CD4-positive, CD25-positive, alpha-beta regulatory T cell (primary cell): ENCODE results near the gene ISM2. TPM values are rescaled to one million over a fixed set of nuclear protein-coding genes. Genes with fewer than 3 reads are reported as not detected.
A peak's percentile ranks its signal among the peaks of the same experiment; 100 is the strongest.
"Not testable (repeated sequence)": the region's sequence is repeated elsewhere in the genome, so short reads cannot be mapped to it uniquely, and the experiment has no call there.

Experiments
- ATAC-seq, 2 donors: fragments of 150-1000 bp; cut with Tn5 transposase; one replicate each; pipeline ENCODE4 v1.10.0; 2021; ENCODE audit warnings: low read depth in 2 of 2, moderate number of reproducible peaks in 2 of 2, moderate library complexity in 1 of 2
- DNase-seq, 3 donors: peaks; one replicate each; pipeline versions ENCODE4 v3.0.0 to v3.0.0-alpha.2; 2012 to 2022; ENCODE audit warnings: mixed read lengths in 1 of 3
- H3K27ac ChIP-seq: one replicate; pipeline ENCODE4 v1.7.0; 2013; ENCODE audit warnings: mild to moderate bottlenecking, low read length; ENCODE audit not compliant: insufficient read depth, poor library complexity, severe bottlenecking
- H3K27me3 ChIP-seq: one replicate; pipeline ENCODE4 v1.7.0; 2013; ENCODE audit warnings: low read length; ENCODE audit not compliant: control insufficient read depth, insufficient read depth
- H3K36me3 ChIP-seq: one replicate; pipeline ENCODE4 v1.7.0; 2013; ENCODE audit warnings: mild to moderate bottlenecking, low read length, moderate library complexity; ENCODE audit not compliant: control insufficient read depth, insufficient read depth
- H3K4me1 ChIP-seq: 2 replicates; pipeline ENCODE4 v1.7.0; 2013; ENCODE audit warnings: mild to moderate bottlenecking, low read length; ENCODE audit not compliant: insufficient read depth, control insufficient read depth, poor library complexity, severe bottlenecking
- H3K4me3 ChIP-seq: one replicate; pipeline ENCODE4 v1.7.0; 2013; ENCODE audit warnings: low read depth, mild to moderate bottlenecking, low read length, moderate library complexity
- H3K9me3 ChIP-seq, 2 experiments: 1 replicate in 1 of 2; 2 replicates in 1 of 2; pipeline ENCODE4 v1.7.0; 2013; ENCODE audit warnings: low read length in 2 of 2, mild to moderate bottlenecking in 1 of 2, moderate library complexity in 1 of 2; ENCODE audit not compliant: control insufficient read depth in 2 of 2
- H3K27ac Mint-ChIP-seq, 3 donors: one replicate each; pipeline ENCODE4 v1.8.0; 2020 to 2022; ENCODE audit warnings: mild to moderate bottlenecking in 3 of 3, mixed read lengths in 3 of 3, moderate library complexity in 2 of 3
- H3K27me3 Mint-ChIP-seq: one replicate; pipeline ENCODE4 v1.8.0; 2022; ENCODE audit warnings: mild to moderate bottlenecking, mixed read lengths
- H3K36me3 Mint-ChIP-seq: one replicate; pipeline ENCODE4 v1.8.0; 2020; ENCODE audit warnings: mixed read lengths
- H3K4me1 Mint-ChIP-seq, 4 donors: one replicate each; pipeline ENCODE4 v1.8.0; 2020 to 2022; ENCODE audit warnings: mixed read lengths in 4 of 4, mild to moderate bottlenecking in 1 of 4
- H3K4me3 Mint-ChIP-seq, 4 donors: one replicate each; pipeline ENCODE4 v1.8.0; 2020 to 2022; ENCODE audit warnings: mild to moderate bottlenecking in 4 of 4, mixed read lengths in 4 of 4, moderate library complexity in 3 of 4
- H3K9me3 Mint-ChIP-seq, 7 donors: one replicate each; pipeline ENCODE4 v1.8.0; 2020 to 2022; ENCODE audit warnings: mixed read lengths in 7 of 7, mild to moderate bottlenecking in 3 of 7, moderate library complexity in 2 of 7
- polyA plus RNA-seq, 4 donors: library from polyadenylated mRNA; unstranded; fragments of 300-500 nt; fragmentation: Illumina TruSeq; gene quantifications; one replicate each; pipeline ENCODE4 v1.2.3, GENCODE V29; 2021
- total RNA-seq: library from RNA; stranded (reverse); gene quantifications from one replicate; pipeline ENCODE4 v1.2.3, GENCODE V29; 2022

ISM2 gene
- total and polyA plus RNA-seq, 5 donors from 2014 or later, result not detected

GRCh38 chr14:77541905-77542304 lies 43.3 kb upstream of the ISM2 start:
- Mint-ChIP-seq H3K27ac (peak overlapping the region in 2 of 3 donors; percentile 23 to 29), H3K4me1 (peaks cover 0 to 7% (median 0%) of the 10 kb centered on the region in 4 donors), H3K9me3 (no peaks in the 10 kb centered on the region), H3K36me3 (peaks cover 12% of the 10 kb centered on the region), H3K27me3 (no peaks in the 10 kb centered on the region), H3K4me3 (no peak overlapping the region)
- H3K36me3 ChIP-seq, result peaks cover 8% of the 10 kb centered on the region
- no peaks in the 10 kb centered on the region for H3K9me3 ChIP-seq
- DNase-seq (no peak), ATAC-seq (no peak)
- no peaks in the 10 kb centered on the region for H3K27me3 ChIP-seq
- peaks cover 2% of the 10 kb centered on the region for H3K4me1 ChIP-seq
- no peak overlapping the region for H3K27ac ChIP-seq
- no peak overlapping the region for H3K4me3 ChIP-seq

- not testable (repeated sequence) for DNase-seq, H3K27me3 ChIP-seq, ATAC-seq, H3K27ac ChIP-seq, H3K36me3 ChIP-seq, H3K4me1 ChIP-seq, H3K27me3 Mint-ChIP-seq, H3K4me3 Mint-ChIP-seq, H3K4me3 ChIP-seq, H3K9me3 ChIP-seq, H3K9me3 Mint-ChIP-seq, H3K4me1 Mint-ChIP-seq
- peaks cover 21% of the 10 kb centered on the region for H3K36me3 Mint-ChIP-seq
- H3K27ac Mint-ChIP-seq, result peak overlapping the region in 2 of 3 donors; percentile 20 to 54
Observed at GRCh38 chr14:77536951-77537350, 38.3 kb upstream of the ISM2 start.

GRCh38 chr14:77531071-77531470 lies 32.5 kb upstream of the ISM2 start:
- H3K27me3 Mint-ChIP-seq, result no peaks in the 10 kb centered on the region

GRCh38 chr14:77529963-77530362 lies 31.3 kb upstream of the ISM2 start:
- Histone ChIP-seq H3K27ac (no peak overlapping the region), H3K4me1 (no peaks in the 10 kb centered on the region), H3K4me3 (no peak overlapping the region), H3K36me3 (peaks cover 8% of the 10 kb centered on the region), H3K9me3 (no peaks in the 10 kb centered on the region), H3K27me3 (no peaks in the 10 kb centered on the region)
- Mint-ChIP-seq H3K9me3 (no peaks in the 10 kb centered on the region), H3K27me3 (no peaks in the 10 kb centered on the region), H3K36me3 (peaks cover 22% of the 10 kb centered on the region), H3K4me1 (peaks cover 0 to 8% (median 3%) of the 10 kb centered on the region in 4 donors), H3K4me3 (no peak overlapping the region), H3K27ac (no peak overlapping the region)
- DNase-seq, result no peak
- no peak for ATAC-seq

More at GRCh38 chr14:77531071-77531470, 32.5 kb upstream of the ISM2 start:
- Histone ChIP-seq H3K27me3 (no peaks in the 10 kb centered on the region), H3K36me3 (peaks cover 12% of the 10 kb centered on the region), H3K4me3 (no peak overlapping the region), H3K27ac (no peak overlapping the region), H3K9me3 (no peaks in the 10 kb centered on the region), H3K4me1 (no peaks in the 10 kb centered on the region)
- Mint-ChIP-seq H3K36me3 (peaks cover 30% of the 10 kb centered on the region), H3K4me3 (no peak overlapping the region), H3K4me1 (peaks cover 0 to 10% (median 6%) of the 10 kb centered on the region in 4 donors), H3K27ac (no peak overlapping the region), H3K9me3 (no peaks in the 10 kb centered on the region)
- DNase-seq, result no peak
- ATAC-seq, result no peak

GRCh38 chr14:77529213-77529612 lies 30.6 kb upstream of the ISM2 start:
- no peaks in the 10 kb centered on the region for H3K4me1 ChIP-seq
- Mint-ChIP-seq H3K9me3 (no peaks in the 10 kb centered on the region), H3K36me3 (peaks cover 20% of the 10 kb centered on the region), H3K4me1 (peaks cover 0 to 8% (median 3%) of the 10 kb centered on the region in 4 donors), H3K4me3 (no peak overlapping the region), H3K27me3 (no peaks in the 10 kb centered on the region), H3K27ac (no peak overlapping the region)
- H3K9me3 ChIP-seq, result no peaks in the 10 kb centered on the region
- H3K36me3 ChIP-seq, result peaks cover 7% of the 10 kb centered on the region
- H3K27ac ChIP-seq, result no peak overlapping the region
- no peak for ATAC-seq
- H3K27me3 ChIP-seq, result no peaks in the 10 kb centered on the region
- no peak overlapping the region for H3K4me3 ChIP-seq
- no peak for DNase-seq

- not testable (repeated sequence) for H3K36me3 ChIP-seq, H3K4me1 Mint-ChIP-seq, H3K4me1 ChIP-seq, H3K4me3 ChIP-seq, H3K4me3 Mint-ChIP-seq, H3K27me3 ChIP-seq, H3K9me3 ChIP-seq, H3K27me3 Mint-ChIP-seq, H3K27ac ChIP-seq, H3K9me3 Mint-ChIP-seq, ATAC-seq, DNase-seq
- H3K27ac Mint-ChIP-seq, result peak overlapping the region in 1 of 3 donors; percentile 45
- H3K36me3 Mint-ChIP-seq, result peaks cover 20% of the 10 kb centered on the region
Observed at GRCh38 chr14:77528701-77529100, 30.1 kb upstream of the ISM2 start.

- Histone ChIP-seq H3K36me3 (peaks cover 12% of the 10 kb centered on the region), H3K27ac (no peak overlapping the region), H3K4me3 (no peak overlapping the region), H3K9me3 (no peaks in the 10 kb centered on the region), H3K27me3 (no peaks in the 10 kb centered on the region), H3K4me1 (no peaks in the 10 kb centered on the region)
- Mint-ChIP-seq H3K27ac (no peak overlapping the region), H3K4me3 (no peak overlapping the region), H3K27me3 (no peaks in the 10 kb centered on the region), H3K4me1 (peaks cover 0 to 10% (median 3%) of the 10 kb centered on the region in 4 donors), H3K36me3 (peaks cover 19% of the 10 kb centered on the region), H3K9me3 (no peaks in the 10 kb centered on the region)
- ATAC-seq, result no peak
- no peak for DNase-seq
Observed at GRCh38 chr14:77526266-77526665, 27.6 kb upstream of the ISM2 start.

GRCh38 chr14:77524536-77524935 lies 25.9 kb upstream of the ISM2 start:
- H3K4me3 ChIP-seq, result no peak overlapping the region
- DNase-seq (no peak), ATAC-seq (no peak)
- Mint-ChIP-seq H3K36me3 (peaks cover 32% of the 10 kb centered on the region), H3K4me1 (peaks cover 0 to 10% (median 3%) of the 10 kb centered on the region in 4 donors), H3K4me3 (no peak overlapping the region), H3K27me3 (no peaks in the 10 kb centered on the region), H3K27ac (no peak overlapping the region), H3K9me3 (no peaks in the 10 kb centered on the region)
- no peaks in the 10 kb centered on the region for H3K27me3 ChIP-seq
- H3K9me3 ChIP-seq, result no peaks in the 10 kb centered on the region
- no peaks in the 10 kb centered on the region for H3K4me1 ChIP-seq
- no peak overlapping the region for H3K27ac ChIP-seq
- H3K36me3 ChIP-seq, result peaks cover 19% of the 10 kb centered on the region
